ENCODE measurements around the gene ZNF511.

DNA sequence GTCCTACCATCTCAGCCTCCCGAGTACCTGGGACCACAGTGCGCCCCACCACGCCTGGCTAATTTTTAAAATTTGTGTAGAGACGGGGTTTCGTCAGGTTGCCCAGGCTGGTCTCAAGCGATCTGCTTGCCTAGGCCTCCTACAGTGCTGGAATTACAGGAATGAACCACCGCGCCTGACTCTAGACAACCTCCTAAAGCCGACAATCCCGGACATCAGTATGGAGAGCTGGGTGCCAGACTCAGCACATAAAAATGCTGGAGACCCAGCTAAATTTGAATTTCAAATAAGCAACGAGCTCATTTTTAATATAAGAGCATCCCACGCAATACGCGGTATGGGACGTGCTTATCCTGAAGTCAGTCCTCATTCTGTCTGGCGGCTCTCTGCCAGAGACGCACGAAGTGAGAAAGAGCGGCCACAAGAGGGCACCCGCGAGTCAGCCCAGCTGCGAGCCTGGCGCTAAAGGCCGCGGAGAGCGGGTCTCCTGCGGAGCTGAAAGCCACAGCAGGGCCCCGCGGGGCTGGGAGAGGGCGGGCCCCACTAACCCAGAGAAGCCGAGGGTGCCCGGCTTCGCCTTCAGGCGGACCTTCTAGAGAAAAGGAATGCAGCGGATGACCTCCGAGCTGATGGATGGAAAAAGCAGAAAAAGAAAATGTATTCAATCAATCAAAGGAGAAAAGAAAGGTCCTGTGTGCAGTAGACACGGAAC is 20.9 kb downstream of the ZNF511 start:
- TF ChIP-seq, protein P1, sequence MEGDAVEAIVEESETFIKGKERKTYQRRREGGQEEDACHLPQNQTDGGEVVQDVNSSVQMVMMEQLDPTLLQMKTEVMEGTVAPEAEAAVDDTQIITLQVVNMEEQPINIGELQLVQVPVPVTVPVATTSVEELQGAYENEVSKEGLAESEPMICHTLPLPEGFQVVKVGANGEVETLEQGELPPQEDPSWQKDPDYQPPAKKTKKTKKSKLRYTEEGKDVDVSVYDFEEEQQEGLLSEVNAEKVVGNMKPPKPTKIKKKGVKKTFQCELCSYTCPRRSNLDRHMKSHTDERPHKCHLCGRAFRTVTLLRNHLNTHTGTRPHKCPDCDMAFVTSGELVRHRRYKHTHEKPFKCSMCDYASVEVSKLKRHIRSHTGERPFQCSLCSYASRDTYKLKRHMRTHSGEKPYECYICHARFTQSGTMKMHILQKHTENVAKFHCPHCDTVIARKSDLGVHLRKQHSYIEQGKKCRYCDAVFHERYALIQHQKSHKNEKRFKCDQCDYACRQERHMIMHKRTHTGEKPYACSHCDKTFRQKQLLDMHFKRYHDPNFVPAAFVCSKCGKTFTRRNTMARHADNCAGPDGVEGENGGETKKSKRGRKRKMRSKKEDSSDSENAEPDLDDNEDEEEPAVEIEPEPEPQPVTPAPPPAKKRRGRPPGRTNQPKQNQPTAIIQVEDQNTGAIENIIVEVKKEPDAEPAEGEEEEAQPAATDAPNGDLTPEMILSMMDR (conservative IDR thresholded peaks at IDR 0.05), result peak; percentile 99
- TF ChIP-seq ZFX (IDR thresholded peaks at IDR 0.05), result no peak
